Esophagus squamous epithelium (tissue), 4 donors: ENCODE measurements around the gene LEO1.

Experiments
- POLR2A ChIP-seq, 4 donors: fragments of 450-650 bp; IDR thresholded peaks; one replicate each; pipeline ENCODE4 v1.6.1; 2017; ENCODE audit warnings: antibody characterized with exemption in 4 of 4, mild to moderate bottlenecking in 4 of 4, moderate library complexity in 3 of 4
- TF ChIP-seq, protein P1 (sequence below), 6 experiments: fragments of 450-650 bp in 4 of 6; fragments of 200-600 bp in 2 of 6; sonication (generic) in 2 of 6; IDR thresholded peaks; one replicate each; pipeline ENCODE4 v1.5.1; 2016 to 2019; ENCODE audit warnings: antibody characterized with exemption in 6 of 6, mild to moderate bottlenecking in 4 of 6, moderate library complexity in 4 of 6

DNA sequence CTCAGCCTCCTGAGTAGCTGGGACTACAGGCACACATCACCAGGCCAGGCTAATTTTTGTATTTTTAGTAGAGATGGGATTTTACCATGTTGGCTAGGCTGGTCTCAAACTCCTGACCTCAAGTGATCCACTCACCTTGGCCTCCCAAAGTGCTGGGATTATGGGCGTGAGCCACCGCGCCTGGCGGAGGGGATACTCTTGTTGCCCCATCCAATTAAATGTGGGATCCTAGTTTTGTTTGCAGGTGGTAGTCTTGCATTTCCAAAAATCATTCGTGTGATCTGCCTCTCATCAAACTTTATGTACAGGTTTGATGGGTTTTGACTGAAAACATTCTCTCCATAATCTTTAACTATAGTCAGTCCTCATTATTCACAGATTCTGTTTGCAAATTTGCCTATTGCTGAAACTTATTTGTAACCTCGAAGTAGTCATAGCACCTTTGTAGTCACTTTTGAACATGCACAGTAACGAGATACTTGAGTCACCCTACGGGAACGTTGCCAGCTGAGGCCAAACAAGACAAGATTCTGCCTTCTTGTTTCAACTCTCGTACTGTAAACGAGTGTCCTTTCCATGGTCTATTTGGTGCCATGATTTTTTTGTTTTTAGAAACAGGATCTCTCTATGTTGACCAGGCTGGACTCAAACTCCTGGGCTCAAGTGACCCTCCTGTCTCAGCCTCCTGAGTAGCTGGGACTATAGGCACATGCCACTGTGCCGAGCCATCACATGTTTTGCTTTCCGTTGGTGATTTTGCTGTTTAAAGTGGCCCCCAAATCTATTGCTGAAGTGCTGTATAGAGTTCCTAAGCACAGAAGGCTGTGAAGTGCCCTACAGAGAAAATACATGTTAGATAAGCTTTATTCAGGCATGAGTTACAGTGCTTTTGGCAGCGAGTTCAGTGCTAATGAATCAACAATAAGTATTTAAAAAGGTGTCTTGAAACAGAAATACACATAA is 39.3 kb upstream of the LEO1 start:
- TF ChIP-seq, protein P1, sequence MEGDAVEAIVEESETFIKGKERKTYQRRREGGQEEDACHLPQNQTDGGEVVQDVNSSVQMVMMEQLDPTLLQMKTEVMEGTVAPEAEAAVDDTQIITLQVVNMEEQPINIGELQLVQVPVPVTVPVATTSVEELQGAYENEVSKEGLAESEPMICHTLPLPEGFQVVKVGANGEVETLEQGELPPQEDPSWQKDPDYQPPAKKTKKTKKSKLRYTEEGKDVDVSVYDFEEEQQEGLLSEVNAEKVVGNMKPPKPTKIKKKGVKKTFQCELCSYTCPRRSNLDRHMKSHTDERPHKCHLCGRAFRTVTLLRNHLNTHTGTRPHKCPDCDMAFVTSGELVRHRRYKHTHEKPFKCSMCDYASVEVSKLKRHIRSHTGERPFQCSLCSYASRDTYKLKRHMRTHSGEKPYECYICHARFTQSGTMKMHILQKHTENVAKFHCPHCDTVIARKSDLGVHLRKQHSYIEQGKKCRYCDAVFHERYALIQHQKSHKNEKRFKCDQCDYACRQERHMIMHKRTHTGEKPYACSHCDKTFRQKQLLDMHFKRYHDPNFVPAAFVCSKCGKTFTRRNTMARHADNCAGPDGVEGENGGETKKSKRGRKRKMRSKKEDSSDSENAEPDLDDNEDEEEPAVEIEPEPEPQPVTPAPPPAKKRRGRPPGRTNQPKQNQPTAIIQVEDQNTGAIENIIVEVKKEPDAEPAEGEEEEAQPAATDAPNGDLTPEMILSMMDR (IDR thresholded peaks at IDR 0.05): no peak
- TF ChIP-seq POLR2A (IDR thresholded peaks at IDR 0.05): no peak
